NOMO-1 treated with dmso at 0.1 percent for 144 hours (cell line): ENCODE data around the gene F10.
"Not testable (repeated sequence)": the region's sequence is repeated elsewhere in the genome, so short reads cannot be mapped to it uniquely, and the experiment has no call there.

Experiments
- DNase-seq: peaks from one replicate; lab custom pipeline; 2025; ENCODE audit not compliant: unreplicated experiment; lab: John Stamatoyannopoulos, UW

F10 gene

DNA sequence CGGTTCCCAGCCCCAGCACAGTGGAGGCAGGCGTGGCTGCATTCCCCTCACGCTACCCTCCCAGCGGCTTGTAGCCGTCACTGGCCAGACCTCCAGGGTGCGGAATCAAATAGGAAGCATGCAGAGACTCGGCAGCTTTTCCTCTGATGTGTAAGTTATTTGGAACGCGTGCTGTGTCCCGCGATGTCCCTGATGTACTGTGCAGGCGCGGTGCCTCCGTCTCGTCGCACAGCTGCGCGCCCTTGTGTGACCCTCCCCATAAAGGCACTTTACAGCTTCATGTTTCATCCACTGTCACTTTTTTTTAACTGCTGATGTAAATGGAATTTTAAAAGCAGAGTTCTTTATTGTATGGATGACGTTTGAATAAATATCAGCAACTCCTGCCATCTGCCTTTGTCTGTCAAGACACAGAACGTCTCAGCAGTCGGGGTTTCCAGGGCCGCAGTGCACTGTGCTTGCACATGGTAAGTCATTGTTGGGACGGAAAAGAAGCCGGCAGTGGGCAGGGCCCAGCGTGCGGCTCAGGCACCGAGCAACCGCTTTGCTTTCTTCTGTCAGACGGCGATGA lies 24.4 kb upstream of the F10 start:
- DNase-seq: no peak

- DNase-seq: no peak
Measured at GRCh38 chr13:113099142-113099541, 23.5 kb upstream of the F10 start.

- not testable (repeated sequence) for DNase-seq
Measured at GRCh38 chr13:113102302-113102701, 20.3 kb upstream of the F10 start.

- no peak for DNase-seq
Measured at GRCh38 chr13:113102727-113103126, 19.9 kb upstream of the F10 start.

DNA sequence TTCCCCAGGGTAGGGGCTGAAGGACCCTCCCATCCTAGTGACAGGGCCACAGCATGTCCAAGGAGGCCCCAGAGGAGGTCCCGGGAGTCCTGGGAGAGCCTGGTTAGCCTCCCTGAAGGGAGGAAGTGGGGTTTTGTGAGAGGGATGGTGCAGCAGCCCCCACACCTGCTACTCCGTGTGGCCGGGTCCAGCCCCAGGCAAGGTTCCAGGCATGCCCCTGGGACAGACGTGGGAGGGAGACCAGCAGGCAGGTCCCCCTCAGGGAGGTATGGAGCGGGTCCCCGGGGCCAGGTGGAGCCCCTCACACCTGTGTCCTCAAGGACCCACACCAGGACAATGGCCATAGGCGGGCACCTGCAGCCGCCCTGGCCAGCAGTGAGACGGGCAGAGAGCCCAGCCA lies 19.0 kb upstream of the F10 start:
- no peak for DNase-seq

GRCh38 chr13:113105032-113105920 lies 17.3 kb upstream of the F10 start, which contains the start of gene F7:
Gene F7 (plus strand): TSS chr13:113105791. CDS start chr13:113105842, 51 bp downstream.
- DNase-seq: no peak

- DNase-seq: no peak
Measured at GRCh38 chr13:113105921-113106452, 16.6 kb upstream of the F10 start.

- no peak for DNase-seq
Measured at GRCh38 chr13:113106711-113107351, 15.8 kb upstream of the F10 start.

GRCh38 chr13:113108521-113108920 lies 14.1 kb upstream of the F10 start:
- DNase-seq: not testable (repeated sequence)

GRCh38 chr13:113109151-113110047 lies 13.2 kb upstream of the F10 start:
- DNase-seq: no peak

DNA sequence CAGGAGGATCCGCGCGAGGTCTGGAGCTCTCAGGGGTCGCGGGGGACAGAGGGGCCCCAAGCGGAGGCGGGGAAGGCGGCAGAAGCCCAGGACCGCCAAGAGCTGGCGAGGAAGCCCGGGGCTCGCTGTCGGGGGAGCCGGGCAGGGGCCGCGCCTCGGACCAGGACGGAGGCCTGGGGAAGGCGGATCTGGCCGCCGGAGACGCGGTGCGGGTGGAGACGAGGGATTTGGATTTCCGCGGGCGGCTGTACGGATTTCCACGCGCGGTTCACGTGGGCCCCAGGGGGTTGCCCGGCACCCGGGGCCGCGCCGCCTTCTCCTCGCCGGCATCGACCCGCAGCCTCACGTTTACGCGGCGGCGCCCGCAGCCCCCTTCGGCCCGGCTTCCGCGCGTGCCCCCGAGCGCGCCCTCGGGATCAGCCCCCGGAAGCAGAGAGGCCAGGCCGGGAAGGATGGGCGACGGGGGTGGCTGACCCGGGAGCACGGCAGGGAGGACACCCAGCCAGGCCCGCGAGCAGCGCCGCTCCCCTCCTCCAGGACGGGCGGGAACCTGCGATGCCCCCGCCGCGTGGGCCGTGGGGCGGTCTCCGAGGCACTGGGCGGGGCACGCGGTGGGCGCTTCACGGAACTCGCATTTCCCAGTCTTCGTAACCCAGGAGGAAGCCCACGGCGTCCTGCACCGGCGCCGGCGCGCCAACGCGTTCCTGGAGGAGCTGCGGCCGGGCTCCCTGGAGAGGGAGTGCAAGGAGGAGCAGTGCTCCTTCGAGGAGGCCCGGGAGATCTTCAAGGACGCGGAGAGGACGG lies 12.3 kb upstream of the F10 start:
- no peak for DNase-seq

- no peak for DNase-seq
Measured at GRCh38 chr13:113110852-113111315, 11.7 kb upstream of the F10 start.

DNA sequence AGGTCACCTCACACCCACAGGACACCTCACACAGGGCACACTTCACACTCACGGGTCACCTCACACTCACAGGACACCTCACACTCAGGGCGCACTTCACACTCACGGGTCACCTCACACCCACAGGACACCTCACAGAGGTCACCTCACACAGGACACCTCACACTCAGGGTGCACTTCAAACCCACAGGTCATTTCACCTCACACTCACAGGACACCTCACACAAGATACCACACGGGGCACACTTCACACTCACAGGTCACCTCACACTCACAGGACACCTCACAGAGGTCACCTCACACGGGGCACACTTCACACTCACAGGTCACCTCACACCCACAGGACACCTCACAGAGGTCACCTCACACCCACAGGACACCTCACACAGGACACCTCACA lies 10.8 kb upstream of the F10 start:
- DNase-seq: not testable (repeated sequence)

DNA sequence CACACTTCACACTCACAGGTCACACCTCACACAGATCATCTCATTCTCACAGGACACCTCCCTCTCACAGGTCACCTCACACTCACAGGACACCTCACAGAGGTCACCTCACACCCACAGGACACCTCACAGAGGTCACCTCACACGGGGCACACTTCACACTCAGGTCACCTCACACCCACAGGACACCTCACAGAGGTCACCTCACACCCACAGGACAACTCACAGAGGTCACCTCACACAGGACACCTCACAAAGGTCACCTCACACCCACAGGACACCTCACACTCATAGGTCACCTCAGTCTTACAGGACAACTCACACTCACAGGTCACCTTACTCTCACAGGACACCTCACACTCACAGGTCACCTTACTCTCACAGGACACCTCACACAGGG lies 10.1 kb upstream of the F10 start:
- not testable (repeated sequence) for DNase-seq

- DNase-seq: no peak
Measured at GRCh38 chr13:113112893-113113845, 9.4 kb upstream of the F10 start.

DNA sequence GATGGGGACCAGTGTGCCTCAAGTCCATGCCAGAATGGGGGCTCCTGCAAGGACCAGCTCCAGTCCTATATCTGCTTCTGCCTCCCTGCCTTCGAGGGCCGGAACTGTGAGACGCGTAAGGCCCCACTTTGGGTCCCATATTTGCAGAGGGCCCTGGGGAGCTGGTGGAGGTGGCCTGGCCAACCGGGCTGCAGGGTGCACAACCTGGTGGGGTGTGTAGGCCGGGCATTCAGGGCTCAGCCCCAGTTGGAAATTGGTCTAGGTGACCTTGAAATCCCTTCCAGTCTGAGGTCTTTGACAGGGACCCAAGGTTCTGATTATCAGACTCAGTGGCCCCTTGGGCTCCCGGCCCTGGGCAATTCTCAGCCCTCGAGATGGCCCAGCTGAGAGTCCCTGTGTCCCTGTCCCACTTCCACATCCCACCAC lies 8.7 kb upstream of the F10 start:
- DNase-seq: no peak

DNA sequence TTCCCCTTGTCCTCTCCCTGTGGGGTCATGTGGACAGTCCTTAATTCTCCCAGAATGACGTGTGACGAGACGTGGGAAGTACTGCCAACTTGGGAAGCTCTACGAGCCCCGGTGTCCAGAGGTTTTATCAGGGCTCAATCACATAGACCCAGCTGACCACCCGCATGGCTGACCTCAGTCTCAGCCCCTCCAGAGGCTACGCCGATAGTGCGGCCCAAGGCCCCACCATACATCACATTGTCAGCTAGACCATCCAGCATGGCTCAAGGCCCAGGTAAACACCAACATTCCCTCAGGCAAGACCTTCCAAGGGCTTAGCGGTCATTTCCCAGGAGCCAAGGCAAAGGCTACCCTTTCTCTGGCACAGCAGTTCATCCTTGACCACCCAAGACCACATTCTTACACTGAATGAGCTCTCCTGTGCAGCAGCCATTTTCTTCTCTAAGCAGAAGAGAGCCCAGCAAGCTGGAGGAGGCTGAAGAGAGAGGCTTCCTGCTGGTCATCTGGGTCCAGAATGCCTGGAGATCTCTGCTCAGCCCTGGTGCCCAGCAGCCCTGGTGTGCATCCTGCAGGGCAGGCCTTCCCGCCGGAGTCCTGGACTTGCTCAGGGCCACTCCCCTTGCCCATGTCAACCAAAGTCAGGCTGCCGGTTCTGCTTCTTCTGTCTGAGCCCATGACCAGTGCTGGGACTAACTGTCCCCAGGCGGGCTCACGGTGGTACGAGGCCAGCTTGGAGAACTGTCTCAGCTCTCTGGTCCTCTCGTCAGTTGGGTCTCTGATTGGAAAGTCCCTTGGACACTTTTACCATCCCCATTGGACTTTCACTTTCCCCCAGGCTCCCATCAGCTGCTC lies 7.9 kb upstream of the F10 start:
- no peak for DNase-seq
